Measurements from ENCODE around the gene POLE. TPM values are rescaled to one million over a fixed set of nuclear protein-coding genes. Genes with fewer than 3 reads are reported as not detected.

The POLE gene, protein sequence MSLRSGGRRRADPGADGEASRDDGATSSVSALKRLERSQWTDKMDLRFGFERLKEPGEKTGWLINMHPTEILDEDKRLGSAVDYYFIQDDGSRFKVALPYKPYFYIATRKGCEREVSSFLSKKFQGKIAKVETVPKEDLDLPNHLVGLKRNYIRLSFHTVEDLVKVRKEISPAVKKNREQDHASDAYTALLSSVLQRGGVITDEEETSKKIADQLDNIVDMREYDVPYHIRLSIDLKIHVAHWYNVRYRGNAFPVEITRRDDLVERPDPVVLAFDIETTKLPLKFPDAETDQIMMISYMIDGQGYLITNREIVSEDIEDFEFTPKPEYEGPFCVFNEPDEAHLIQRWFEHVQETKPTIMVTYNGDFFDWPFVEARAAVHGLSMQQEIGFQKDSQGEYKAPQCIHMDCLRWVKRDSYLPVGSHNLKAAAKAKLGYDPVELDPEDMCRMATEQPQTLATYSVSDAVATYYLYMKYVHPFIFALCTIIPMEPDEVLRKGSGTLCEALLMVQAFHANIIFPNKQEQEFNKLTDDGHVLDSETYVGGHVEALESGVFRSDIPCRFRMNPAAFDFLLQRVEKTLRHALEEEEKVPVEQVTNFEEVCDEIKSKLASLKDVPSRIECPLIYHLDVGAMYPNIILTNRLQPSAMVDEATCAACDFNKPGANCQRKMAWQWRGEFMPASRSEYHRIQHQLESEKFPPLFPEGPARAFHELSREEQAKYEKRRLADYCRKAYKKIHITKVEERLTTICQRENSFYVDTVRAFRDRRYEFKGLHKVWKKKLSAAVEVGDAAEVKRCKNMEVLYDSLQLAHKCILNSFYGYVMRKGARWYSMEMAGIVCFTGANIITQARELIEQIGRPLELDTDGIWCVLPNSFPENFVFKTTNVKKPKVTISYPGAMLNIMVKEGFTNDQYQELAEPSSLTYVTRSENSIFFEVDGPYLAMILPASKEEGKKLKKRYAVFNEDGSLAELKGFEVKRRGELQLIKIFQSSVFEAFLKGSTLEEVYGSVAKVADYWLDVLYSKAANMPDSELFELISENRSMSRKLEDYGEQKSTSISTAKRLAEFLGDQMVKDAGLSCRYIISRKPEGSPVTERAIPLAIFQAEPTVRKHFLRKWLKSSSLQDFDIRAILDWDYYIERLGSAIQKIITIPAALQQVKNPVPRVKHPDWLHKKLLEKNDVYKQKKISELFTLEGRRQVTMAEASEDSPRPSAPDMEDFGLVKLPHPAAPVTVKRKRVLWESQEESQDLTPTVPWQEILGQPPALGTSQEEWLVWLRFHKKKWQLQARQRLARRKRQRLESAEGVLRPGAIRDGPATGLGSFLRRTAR (N-terminal part only)
- total RNA-seq, result 10 to 100 TPM; 45.0 to 72.2 (median 55.1) TPM
- long read RNA-seq, donor 1, partial matches to known transcripts, result 15 of 22 reads
- long read RNA-seq, donor 1, other reads (novel, unspliced or antisense), result 7 of 22 reads
- long read RNA-seq, donor 2, result 0 reads

DNA sequence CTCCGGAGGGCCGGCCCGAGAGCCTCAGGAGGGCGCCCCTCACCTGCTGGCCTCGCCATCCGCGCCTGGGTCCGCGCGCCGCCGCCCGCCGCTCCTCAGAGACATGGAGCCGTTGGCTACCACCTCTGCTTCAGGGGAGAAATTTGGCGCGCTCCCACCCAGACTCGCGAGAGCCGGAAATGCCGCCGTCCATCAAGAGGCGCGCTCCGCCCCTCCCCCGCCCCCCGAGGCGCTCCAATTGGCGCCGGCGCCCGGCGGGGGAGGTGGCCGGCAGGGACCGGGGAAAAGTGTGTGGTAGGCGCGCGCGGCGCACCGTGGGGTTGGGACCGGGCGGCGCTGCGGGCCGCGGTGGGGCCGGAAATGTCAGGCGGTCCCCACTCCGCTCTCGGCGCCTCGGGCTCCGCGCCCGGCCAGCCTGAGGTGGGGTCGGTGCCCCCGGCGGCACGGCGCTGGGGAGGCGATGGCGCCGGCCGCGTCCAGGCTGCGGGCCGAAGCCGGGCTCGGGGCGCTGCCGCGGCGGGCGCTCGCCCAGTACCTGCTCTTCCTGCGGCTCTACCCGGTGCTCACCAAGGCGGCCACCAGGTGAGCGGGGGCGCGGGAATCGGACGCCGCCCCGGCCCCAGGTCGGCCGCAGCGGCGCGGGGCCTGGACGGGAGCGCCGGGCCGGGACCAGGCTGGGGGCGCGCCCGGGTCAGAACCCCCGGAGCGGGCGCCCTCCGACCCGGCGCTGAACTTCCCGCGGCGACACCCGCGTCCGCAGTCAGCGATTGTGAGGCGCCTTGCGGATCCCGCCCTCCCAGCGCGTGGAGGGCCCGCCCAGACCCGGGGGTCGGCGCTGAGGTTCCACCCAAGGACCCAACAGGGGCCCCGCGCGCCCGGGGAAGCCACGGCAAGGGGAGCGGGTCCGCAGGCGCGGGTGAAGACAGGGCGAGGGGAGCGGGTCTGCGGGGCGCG lies at the start of gene POLE, which contains the start of gene PXMP2:
POLE (minus strand) TSS at position 132 of the 954 bp plus-strand sequence; CDS start at position 105, 27 bp downstream.
PXMP2 (plus strand) TSS at position 377 of the 954 bp plus-strand sequence; CDS start at position 461, 84 bp downstream.
- intact Hi-C loops (cut with DNase I, micrococcal nuclease), result no loop called here
- no peaks in the 10 kb centered on the region for H3K36me3 ChIP-seq (ENCODE audit: low read depth)
- H3K9me3 ChIP-seq, result no peaks in the 10 kb centered on the region
- TF ChIP-seq, protein P1, sequence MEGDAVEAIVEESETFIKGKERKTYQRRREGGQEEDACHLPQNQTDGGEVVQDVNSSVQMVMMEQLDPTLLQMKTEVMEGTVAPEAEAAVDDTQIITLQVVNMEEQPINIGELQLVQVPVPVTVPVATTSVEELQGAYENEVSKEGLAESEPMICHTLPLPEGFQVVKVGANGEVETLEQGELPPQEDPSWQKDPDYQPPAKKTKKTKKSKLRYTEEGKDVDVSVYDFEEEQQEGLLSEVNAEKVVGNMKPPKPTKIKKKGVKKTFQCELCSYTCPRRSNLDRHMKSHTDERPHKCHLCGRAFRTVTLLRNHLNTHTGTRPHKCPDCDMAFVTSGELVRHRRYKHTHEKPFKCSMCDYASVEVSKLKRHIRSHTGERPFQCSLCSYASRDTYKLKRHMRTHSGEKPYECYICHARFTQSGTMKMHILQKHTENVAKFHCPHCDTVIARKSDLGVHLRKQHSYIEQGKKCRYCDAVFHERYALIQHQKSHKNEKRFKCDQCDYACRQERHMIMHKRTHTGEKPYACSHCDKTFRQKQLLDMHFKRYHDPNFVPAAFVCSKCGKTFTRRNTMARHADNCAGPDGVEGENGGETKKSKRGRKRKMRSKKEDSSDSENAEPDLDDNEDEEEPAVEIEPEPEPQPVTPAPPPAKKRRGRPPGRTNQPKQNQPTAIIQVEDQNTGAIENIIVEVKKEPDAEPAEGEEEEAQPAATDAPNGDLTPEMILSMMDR (IDR thresholded peaks at IDR 0.05), result no peak
- DNase-seq, result peak; percentile 97 to 98 (median 98)
- peaks cover 16% of the 10 kb centered on the region for H3K4me1 ChIP-seq (ENCODE audit: low read depth)
- ATAC-seq, result peak; percentile 98
- peak within 1 kb of the TSS; percentile 94 for H3K4me3 ChIP-seq

DNA sequence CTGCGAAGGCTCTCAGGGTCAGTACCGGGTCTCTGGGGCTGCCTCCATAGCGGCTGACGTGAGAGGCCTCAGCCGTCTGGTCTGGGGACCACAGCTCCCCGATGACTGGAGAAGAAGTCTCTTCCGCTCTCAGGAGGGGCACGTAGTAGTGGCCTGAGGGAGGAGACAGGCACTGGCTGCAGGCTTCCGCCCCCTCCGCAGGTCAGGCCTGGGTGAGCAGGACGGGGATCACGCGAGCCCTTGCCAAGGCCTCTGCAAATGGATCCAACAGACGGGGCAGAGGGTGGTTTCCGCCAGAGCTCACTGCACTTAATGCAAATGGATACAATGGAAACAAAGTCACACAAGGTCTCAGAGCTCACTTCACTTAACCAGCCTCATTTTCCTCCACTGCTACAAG lies 49.8 kb upstream of the POLE start:
- no peak for ATAC-seq
- H3K36me3 ChIP-seq (ENCODE audit: low read depth), result peaks cover 26% of the 10 kb centered on the region
- no peak overlapping the region for H3K4me3 ChIP-seq
- intact Hi-C loops (cut with DNase I, micrococcal nuclease), result no loop called here
- no peaks in the 10 kb centered on the region for H3K9me3 ChIP-seq
- DNase-seq, result peak in 1 of 3 donors; percentile 27
- TF ChIP-seq, protein P1 (IDR thresholded peaks at IDR 0.05), result no peak
- H3K4me1 ChIP-seq (ENCODE audit: low read depth), result no peaks in the 10 kb centered on the region

DNA sequence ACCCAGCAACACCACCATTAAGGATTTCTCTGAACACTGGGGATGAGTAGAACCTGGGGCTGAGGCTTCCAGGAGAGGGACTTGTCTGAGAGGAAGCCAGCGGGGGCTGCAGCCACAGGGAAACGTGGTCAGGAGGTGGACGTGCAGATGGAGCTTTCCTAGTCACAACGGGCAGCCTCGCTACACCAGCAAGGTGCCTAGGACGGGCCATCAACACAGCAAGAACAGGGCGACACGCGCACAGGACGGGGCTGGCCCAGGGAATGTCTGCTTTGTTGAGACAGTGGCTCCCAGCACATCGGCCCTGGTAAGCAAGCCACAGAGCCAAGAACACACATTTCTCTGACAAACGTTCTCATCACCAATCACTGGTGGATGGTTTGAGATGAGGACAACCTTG lies 49.2 kb upstream of the POLE start:
- H3K4me1 ChIP-seq (ENCODE audit: low read depth), result no peaks in the 10 kb centered on the region
- peaks cover 22% of the 10 kb centered on the region for H3K36me3 ChIP-seq (ENCODE audit: low read depth)
- intact Hi-C loops (cut with DNase I, micrococcal nuclease), result no loop called here
- TF ChIP-seq, protein P1 (IDR thresholded peaks at IDR 0.05), result no peak
- no peaks in the 10 kb centered on the region for H3K9me3 ChIP-seq
- H3K4me3 ChIP-seq, result no peak overlapping the region
- ATAC-seq, result no peak
- peak in 1 of 3 donors; percentile 34 for DNase-seq

DNA sequence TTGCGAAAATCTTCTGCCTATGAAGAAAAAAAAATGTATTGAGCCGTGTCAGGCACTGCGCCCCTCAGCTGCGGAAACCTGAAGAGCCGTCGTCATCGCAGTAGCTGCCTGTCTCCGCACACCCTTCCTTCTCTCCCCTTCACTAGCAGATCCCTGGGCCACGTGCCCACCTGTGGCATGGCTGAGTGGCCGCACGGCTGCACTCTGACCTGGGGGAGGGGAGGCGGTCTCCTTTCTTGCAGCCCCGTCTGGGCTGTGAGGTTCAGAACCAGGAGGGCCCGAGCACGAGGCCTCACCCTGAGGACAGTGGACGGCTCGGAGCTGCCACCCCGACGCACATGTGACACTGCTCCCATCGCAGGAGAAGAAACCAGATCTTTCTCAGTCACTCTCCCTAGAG lies 48.4 kb upstream of the POLE start:
- intact Hi-C loops (cut with DNase I, micrococcal nuclease), result no loop called here
- no peaks in the 10 kb centered on the region for H3K9me3 ChIP-seq
- TF ChIP-seq, protein P1 (IDR thresholded peaks at IDR 0.05), result no peak
- no peak overlapping the region for H3K4me3 ChIP-seq
- no peaks in the 10 kb centered on the region for H3K4me1 ChIP-seq (ENCODE audit: low read depth)
- no peak for ATAC-seq
- H3K36me3 ChIP-seq (ENCODE audit: low read depth), result peaks cover 19% of the 10 kb centered on the region
- peak in 1 of 3 donors; percentile 42 for DNase-seq
